Upper lobe of left lung (tissue), 4 donors: ENCODE results near the gene MOCS1.

ENCODE experiments used
- EP300 ChIP-seq, 4 donors: sonication (generic); formaldehyde crosslinking; IDR thresholded peaks; one replicate each; pipeline ENCODE4 v1.5.1; 2017; ENCODE audit warnings: antibody characterized with exemption in 4 of 4, control low read depth in 2 of 4
- POLR2A ChIP-seq, 4 donors: fragments of 450-650 bp; IDR thresholded peaks; one replicate each; pipeline ENCODE4 v1.5.1; 2016 to 2017; ENCODE audit warnings: antibody characterized with exemption in 4 of 4, mild to moderate bottlenecking in 2 of 4
- POLR2AphosphoS5 ChIP-seq, 2 donors: sonication (generic); formaldehyde crosslinking; IDR thresholded peaks; one replicate each; pipeline ENCODE4 v1.5.1; 2017; ENCODE audit warnings: antibody characterized with exemption in 2 of 2
- TF ChIP-seq, protein P1 (sequence below), 6 experiments: fragments of 450-650 bp in 4 of 6; fragments of 200-600 bp in 2 of 6; sonication (generic) in 2 of 6; IDR thresholded peaks; one replicate each; pipeline ENCODE4 v1.5.1; 2016 to 2019; ENCODE audit warnings: antibody characterized with exemption in 6 of 6

DNA sequence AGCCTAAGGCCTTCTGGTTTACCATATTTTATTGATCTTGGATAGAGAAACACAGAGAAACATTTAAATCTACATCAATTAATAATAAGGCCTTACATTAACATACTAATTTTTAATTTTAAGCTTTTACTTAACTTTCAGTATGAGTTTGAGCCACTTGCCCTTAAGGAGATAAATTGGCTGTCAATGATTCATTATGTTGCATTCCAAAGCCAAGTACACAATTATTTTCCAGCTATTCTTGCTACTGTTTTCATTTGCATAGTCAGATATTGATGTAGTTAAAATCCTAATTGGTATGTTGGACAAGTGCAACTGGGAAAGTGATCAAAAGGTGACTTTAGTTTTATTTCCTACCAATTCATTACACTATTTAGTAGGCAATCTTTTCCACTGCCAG, 58.2 kb downstream of the MOCS1 start:
- TF ChIP-seq, protein P1, sequence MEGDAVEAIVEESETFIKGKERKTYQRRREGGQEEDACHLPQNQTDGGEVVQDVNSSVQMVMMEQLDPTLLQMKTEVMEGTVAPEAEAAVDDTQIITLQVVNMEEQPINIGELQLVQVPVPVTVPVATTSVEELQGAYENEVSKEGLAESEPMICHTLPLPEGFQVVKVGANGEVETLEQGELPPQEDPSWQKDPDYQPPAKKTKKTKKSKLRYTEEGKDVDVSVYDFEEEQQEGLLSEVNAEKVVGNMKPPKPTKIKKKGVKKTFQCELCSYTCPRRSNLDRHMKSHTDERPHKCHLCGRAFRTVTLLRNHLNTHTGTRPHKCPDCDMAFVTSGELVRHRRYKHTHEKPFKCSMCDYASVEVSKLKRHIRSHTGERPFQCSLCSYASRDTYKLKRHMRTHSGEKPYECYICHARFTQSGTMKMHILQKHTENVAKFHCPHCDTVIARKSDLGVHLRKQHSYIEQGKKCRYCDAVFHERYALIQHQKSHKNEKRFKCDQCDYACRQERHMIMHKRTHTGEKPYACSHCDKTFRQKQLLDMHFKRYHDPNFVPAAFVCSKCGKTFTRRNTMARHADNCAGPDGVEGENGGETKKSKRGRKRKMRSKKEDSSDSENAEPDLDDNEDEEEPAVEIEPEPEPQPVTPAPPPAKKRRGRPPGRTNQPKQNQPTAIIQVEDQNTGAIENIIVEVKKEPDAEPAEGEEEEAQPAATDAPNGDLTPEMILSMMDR (IDR thresholded peaks at IDR 0.05), result no peak
- no peak for TF ChIP-seq EP300 (IDR thresholded peaks at IDR 0.05)
- TF ChIP-seq POLR2A (IDR thresholded peaks at IDR 0.05), result no peak
- no peak for TF ChIP-seq POLR2AphosphoS5 (IDR thresholded peaks at IDR 0.05)
